Fibroblast of skin of left biceps (primary cell): ENCODE data around the gene SPO11.

ENCODE experiments used
- DNase-seq, 2 experiments: peaks; one replicate each; pipeline ENCODE4 v3.0.0-alpha.2; 2013; ENCODE audit warnings: low read depth in 2 of 2

The SPO11 gene

DNA sequence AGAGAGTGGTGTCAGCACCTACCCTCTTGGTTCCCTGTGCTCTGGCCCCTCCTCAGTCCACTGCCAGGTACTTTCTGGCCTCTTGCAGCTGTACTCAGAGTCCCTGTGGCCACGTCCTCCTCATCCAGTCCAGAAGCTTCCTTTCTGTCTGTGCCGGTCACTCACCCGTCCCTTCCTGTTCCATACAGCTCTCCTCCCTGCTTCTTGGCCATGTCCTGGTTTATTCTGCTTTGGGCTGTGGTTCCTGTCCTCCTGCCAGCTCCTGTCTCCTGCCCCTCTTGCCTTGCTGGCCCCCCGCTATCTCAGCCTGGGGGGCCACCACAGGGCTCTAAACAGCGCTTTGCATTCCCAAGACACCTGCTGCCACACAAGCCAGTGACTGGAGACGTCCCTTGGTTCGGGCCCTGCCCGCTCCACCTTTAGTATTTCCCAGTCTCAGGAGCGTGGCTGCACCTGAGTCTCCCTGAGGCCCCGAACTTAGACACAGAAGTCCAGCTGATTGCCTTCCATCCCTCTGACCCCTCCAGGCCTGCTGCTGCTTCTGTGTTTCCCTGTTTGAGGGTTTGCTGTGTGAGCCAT lies 46.1 kb downstream of the SPO11 start:
- no peak for DNase-seq

- no peak for DNase-seq
These were observed 47.7 kb downstream of the SPO11 start for GRCh38 chr20:57377350-57377749.

- no peak for DNase-seq
These were observed 48.5 kb downstream of the SPO11 start for GRCh38 chr20:57378107-57378506.

GRCh38 chr20:57378646-57379262 lies 49.2 kb downstream of the SPO11 start:
- DNase-seq = no peak

DNA sequence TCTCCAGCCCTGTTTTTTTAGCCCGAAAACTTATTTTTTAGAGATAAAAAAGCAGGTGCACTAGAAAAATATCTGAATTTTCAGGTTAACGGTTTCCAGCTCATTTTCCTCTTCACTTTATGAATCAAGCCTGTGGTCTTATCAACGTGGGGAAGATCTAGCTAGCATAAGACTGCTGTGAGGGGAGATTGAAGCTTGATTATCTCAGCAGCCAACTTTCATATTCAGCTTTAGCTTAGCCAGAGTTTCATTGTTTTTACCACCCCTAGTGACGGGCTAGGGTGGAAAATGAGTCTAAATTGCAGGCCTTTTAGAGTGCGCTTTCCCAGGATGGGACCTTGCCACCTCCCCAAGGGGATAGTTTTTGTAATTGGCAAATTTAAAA lies 49.7 kb downstream of the SPO11 start:
- no peak for DNase-seq

GRCh38 chr20:57380081-57380750 lies 50.6 kb downstream of the SPO11 start:
- DNase-seq = no peak

- DNase-seq = peak; percentile 10 to 22
These were observed 52.2 kb downstream of the SPO11 start for GRCh38 chr20:57381596-57382503.

GRCh38 chr20:57382516-57382915 lies 52.9 kb downstream of the SPO11 start:
- DNase-seq = no peak

GRCh38 chr20:57383447-57384347 lies 54.1 kb downstream of the SPO11 start:
- DNase-seq = no peak

DNA sequence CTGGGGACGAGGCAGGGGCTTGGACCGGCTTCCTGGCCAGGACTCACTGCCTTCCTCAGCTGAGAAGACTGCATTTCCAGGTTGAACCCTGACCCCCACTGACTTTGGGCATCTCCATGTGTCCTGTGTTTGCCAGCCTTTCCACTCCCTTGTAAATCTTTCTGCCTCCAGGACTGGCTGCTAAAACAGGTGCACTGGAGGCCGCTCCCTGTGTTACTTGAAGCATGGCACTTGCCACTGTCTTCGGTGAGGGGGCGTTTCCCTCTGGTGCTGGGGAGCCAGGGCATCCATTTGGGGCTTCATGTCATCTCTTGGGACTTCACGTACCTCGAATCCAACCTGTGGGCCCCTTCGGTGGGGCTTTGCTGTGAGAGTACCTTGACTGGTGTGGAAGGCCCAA lies 54.9 kb downstream of the SPO11 start:
- no peak for DNase-seq

GRCh38 chr20:57384953-57385761 lies 55.6 kb downstream of the SPO11 start:
- no peak for DNase-seq

GRCh38 chr20:57385940-57386339 lies 56.3 kb downstream of the SPO11 start:
- DNase-seq = no peak

DNA sequence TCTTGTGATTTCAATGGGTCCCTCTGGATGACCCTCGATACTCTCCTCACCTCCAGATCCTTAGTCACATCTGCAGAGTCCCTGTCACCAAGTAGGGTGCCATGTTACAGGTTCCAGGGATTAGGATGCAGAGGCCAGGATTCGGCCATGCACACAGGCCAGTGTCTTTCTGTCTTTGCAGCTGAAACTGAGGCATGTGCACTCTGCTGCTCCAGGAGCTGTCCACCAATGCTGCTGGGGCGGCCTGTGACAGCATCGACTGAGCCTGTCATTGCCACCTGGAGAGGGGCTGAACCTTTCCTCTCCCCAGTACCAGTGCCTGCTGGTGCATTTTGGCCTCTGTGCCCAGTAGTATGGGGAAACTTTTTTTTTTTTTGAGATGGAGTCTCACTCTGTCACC lies 57.2 kb downstream of the SPO11 start:
- no peak for DNase-seq

DNA sequence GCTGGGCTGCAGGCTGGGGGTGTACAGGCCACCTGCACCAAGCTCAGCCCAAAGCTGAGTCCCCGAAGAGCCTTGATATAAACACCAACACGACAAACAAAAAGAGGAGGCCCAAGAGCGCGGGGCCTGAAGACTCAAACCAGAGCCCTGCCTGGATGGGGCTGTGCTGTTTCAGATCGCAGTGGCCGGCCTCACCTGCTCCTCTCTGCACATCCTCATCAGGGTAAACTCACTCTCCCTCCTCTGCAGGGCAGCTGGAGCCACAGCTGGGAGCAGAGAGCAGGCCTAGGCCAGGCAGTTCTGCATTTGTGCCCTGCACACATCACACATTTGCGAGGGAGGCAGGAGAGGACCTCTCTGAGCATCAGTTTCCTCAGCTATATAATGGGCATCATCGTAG lies 57.9 kb downstream of the SPO11 start:
- no peak for DNase-seq

- no peak for DNase-seq
These were observed 58.4 kb downstream of the SPO11 start for GRCh38 chr20:57387945-57388371.

DNA sequence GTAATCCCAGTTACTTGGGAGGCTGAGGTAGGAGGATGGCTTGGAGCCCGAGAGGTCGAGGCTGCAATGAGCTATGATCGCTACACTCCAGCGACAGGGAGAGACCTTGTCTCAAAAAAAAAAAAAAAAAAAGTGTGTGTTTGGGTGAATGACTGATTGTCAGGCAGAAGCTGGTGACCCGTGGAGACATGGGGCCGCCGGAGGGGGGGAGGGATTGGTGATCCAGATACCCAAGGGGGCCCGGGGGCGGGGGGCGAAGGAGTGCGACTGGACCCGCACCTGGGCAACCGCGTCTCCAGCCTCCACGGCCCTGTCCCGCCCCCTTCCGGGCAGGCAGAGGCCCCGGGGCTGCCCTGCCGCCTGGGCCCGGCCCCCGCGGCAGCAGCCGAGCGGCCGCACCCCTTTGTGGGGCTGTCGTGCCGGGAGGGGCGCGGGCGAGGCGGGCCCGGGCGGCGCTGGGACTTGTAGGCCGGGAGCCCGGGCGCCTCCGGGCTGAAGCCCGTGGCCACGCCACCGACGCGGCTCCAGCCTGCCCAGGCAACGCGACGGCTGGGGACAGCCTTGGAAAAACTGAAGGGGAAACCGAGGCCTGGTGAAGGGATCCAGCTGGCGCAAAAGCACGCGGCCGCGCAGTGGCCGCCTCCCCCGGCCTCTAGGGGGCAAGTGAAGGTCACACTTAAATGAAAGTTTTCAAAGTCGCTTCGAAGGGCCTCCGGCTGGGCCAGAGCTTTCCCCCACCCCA lies 59.5 kb downstream of the SPO11 start:
- peak; percentile 10 to 15 for DNase-seq

- no peak for DNase-seq
These were observed 60.3 kb downstream of the SPO11 start for GRCh38 chr20:57389695-57390603.

DNA sequence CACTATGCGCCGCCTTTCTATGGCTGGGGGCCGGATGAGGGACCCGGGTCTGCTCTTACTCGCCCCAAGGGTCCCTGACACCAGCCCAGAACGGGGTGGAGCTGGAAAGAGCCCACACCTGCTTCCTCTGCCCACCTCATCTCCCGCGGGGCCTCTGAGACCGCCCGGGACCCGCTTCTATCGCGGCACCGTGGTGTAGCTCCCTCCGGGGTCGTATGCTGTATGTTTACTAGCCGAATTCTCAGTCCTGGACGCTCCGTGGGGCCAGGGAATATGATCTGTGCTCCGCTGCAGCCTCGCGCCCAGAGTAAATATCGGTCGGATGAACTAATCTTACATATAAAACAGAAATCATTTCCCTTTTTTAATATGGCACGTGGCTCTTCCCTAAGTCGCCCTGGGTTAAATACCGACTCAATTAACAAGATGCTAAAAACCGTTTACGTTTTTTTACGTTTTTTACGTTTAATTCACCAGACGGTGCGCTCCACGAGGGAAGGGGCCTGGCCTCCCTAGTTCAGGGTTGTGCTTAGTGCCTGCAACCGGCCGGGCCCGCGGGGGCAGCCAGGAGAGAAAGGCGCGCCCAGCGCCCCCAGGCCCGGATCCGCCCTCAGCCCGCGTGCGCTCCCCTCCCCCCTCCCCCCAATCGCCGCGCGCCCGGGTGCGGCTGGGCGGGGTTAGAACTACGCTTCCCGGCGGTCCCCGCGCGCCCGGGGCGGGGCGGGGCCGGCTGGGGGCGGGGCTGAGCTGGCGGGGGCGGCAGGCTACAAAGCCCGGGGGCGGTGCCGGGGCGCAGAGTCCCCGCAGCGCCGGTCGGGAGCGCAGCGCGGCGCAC lies 61.2 kb downstream of the SPO11 start, which contains the start of gene RBM38:
Gene RBM38, plus strand, starts transcription at position 793 of the 835 bp plus-strand sequence. CDS start 186 bp downstream, outside the sequence.
- DNase-seq = peak; percentile 24 to 36
